Body of pancreas (tissue), 4 donors: Measurements from ENCODE around the gene NEDD4L.

Experiments used
- POLR2A ChIP-seq, 3 donors: fragments of 450-650 bp; IDR thresholded peaks; one replicate each; pipeline ENCODE4 v1.6.1; 2016; ENCODE audit warnings: antibody characterized with exemption in 3 of 3, mild to moderate bottlenecking in 2 of 3
- TF ChIP-seq, protein P1 (sequence below), 7 experiments: fragments of 450-650 bp in 4 of 7; fragments of 200-600 bp in 3 of 7; sonication (generic) in 3 of 7; IDR thresholded peaks; one replicate each; pipeline ENCODE4 v1.5.1; 2016 to 2019; ENCODE audit warnings: antibody characterized with exemption in 7 of 7

DNA sequence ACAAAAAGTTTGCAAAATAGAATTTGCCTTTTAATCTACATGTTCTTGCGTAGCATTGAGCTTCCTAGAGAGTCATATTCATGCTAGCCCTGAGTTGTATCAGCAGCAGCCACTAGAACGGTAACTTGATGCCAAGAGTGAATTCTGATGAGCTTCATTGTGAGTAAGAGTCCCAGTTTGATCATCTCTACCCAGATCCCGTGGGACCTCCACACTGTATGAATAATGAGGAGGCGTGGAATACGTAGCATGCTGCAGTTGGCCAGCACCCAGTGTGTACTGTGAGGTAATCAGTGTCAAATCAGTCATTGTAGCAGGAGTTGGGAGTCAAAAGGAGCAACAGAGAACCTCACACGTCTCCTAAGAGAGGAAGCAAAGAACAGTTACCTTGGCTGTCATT lies 197.9 kb downstream of the NEDD4L start:
- TF ChIP-seq, protein P1, sequence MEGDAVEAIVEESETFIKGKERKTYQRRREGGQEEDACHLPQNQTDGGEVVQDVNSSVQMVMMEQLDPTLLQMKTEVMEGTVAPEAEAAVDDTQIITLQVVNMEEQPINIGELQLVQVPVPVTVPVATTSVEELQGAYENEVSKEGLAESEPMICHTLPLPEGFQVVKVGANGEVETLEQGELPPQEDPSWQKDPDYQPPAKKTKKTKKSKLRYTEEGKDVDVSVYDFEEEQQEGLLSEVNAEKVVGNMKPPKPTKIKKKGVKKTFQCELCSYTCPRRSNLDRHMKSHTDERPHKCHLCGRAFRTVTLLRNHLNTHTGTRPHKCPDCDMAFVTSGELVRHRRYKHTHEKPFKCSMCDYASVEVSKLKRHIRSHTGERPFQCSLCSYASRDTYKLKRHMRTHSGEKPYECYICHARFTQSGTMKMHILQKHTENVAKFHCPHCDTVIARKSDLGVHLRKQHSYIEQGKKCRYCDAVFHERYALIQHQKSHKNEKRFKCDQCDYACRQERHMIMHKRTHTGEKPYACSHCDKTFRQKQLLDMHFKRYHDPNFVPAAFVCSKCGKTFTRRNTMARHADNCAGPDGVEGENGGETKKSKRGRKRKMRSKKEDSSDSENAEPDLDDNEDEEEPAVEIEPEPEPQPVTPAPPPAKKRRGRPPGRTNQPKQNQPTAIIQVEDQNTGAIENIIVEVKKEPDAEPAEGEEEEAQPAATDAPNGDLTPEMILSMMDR (IDR thresholded peaks at IDR 0.05): no peak
- TF ChIP-seq POLR2A (IDR thresholded peaks at IDR 0.05): no peak
